Duodenal mucosa (tissue), 2 donors: ENCODE measurements around the gene EPB41L4A.

Experiments
- H3K27ac ChIP-seq: one replicate; pipeline ENCODE4 v1.7.0; 2013; ENCODE audit warnings: low read depth, low read length
- H3K27me3 ChIP-seq, 2 donors: one replicate each; pipeline ENCODE4 v1.7.0; 2013; ENCODE audit warnings: low read length in 2 of 2, control low read depth in 1 of 2; ENCODE audit not compliant: insufficient read depth in 2 of 2, control insufficient read depth in 1 of 2
- H3K36me3 ChIP-seq, 2 donors: one replicate each; pipeline ENCODE4 v1.7.0; 2013; ENCODE audit warnings: low read length in 2 of 2, control low read depth in 1 of 2; ENCODE audit not compliant: insufficient read depth in 2 of 2, control insufficient read depth in 1 of 2
- H3K4me1 ChIP-seq, 2 donors: one replicate each; pipeline ENCODE4 v1.7.0; 2013; ENCODE audit warnings: low read length in 2 of 2, control low read depth in 1 of 2; ENCODE audit not compliant: insufficient read depth in 2 of 2, control insufficient read depth in 1 of 2
- H3K4me3 ChIP-seq, 2 donors: one replicate each; pipeline ENCODE4 v1.7.0; 2013; ENCODE audit warnings: low read length in 2 of 2, low read depth in 1 of 2
- H3K9ac ChIP-seq, 2 donors: one replicate each; pipeline ENCODE4 v1.7.0; 2013; ENCODE audit warnings: low read length in 2 of 2, low read depth in 1 of 2
- H3K9me3 ChIP-seq, 2 donors: one replicate each; pipeline ENCODE4 v1.7.0; 2013; ENCODE audit warnings: low read length in 2 of 2, control low read depth in 1 of 2; ENCODE audit not compliant: control insufficient read depth in 1 of 2

Gene EPB41L4A

DNA sequence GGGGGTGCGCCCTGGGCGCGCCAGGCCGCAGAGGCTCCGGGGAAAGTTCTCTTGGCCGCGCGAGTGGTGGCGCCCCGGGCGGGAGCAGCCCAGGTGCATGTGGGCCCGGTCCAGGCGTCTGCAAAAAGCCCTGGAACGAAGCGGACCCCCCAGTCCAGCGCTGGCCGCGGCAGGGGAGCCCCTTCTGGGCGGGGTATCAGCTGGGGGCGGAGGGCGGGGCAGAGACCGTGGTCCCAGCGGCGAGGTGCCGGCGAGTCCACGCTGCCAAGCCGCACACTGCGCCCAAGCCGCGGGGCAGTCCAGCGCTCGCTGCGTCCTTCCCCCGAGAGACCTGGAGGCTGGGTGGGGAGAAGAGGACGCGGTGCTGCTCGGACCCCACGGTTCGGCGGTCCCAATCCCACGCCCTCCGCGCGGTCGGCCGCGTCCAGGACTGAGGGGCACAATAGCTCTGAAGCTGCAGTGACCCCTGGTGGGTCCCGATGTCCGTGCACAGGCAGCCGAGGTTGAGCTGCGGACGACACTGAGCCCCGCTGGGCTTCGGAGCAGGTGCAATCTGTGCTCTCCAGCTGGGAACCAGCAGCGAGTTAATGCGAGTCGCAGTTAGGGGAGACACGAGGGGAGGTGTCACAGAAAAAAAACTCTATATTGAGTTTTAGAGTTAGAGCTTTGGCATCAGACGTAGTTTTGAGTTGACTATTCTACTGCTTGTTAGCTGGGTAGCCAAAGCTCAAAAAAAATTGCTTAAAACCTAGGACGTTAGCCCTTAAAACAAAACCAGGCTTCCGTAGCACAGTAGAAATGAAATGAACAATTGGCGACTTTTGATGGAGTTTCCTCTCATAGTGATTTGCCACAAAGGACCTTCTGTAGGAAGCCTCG is 1.1 kb upstream of the EPB41L4A start:
- Histone ChIP-seq H3K9ac (peak overlapping the region; percentile 33 to 59), H3K27ac (peak overlapping the region; percentile 10), H3K27me3 (peaks cover 0 to 9% of the 10 kb centered on the region in 2 donors), H3K9me3 (no peaks in the 10 kb centered on the region), H3K4me1 (peaks cover 0 to 10% of the 10 kb centered on the region in 2 donors), H3K4me3 (peak overlapping the region; percentile 81 to 94), H3K36me3 (no peaks in the 10 kb centered on the region)

DNA sequence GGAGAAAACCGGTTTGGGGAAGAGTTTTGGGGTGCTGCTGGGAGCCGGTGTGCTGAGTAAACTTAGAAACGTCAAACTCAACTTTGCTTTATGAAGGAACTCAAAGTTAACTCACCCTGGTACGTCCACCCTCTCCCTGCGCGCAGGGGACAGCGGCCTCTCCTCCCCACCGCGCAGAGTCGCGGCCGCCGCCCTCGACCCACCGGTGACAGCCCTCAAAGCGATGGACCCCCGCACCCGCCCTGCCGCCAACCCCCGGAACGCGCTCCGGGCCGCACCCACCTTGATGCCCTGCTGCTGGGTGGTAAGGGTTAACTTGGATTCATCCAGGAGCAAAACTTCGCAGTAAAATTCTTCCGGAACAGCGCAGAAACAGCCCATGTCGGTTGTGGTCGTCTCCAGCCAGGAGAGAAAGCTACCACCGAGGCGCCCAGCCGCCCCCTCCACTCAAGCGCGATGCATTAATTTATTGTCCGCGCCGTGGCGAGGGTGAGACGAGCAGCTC is 366 bp downstream of the EPB41L4A start:
- Histone ChIP-seq H3K36me3 (no peaks in the 10 kb centered on the region), H3K9ac (peak overlapping the region; percentile 9 to 59), H3K4me1 (peaks cover 0 to 10% of the 10 kb centered on the region in 2 donors), H3K4me3 (peak overlapping the region; percentile 81 to 94), H3K27me3 (peaks cover 0 to 9% of the 10 kb centered on the region in 2 donors), H3K9me3 (no peaks in the 10 kb centered on the region), H3K27ac (peak overlapping the region; percentile 14)

DNA sequence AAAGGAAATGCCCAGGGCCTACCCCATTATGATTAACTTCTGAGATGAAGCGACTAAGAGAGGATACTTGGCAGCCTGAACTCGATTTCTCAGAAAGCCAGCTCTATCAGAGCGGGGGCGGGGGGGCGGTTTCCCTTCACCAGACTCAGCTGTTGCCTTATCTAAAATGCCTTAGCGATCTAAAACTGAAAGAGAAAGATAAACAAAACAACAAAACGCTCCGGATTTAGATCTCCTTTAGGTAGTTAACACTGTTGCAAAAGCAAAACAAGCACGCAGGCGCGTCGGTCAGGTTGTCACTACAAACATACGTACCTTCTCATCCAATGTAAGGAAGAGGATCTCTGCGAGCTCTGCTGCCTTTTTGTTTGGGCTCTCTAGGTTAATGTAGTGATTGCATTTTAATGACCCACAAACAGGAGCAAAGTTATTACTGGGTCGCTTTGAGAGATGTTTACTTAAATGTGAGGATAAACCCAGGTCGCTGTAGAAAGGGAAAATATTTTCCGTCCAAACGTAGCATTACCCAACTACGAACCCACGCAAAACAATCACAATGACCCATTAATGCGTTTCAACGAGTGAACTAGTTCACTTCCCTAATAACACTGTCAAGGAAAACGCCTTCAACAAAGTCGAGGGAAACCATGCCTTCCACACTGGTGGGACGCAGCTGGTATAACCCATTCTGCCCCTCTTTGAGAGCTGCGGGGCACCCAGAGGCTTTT is 982 bp downstream of the EPB41L4A start:
- Histone ChIP-seq H3K27ac (peak overlapping the region; percentile 14), H3K9me3 (no peaks in the 10 kb centered on the region), H3K4me1 (peaks cover 0 to 10% of the 10 kb centered on the region in 2 donors), H3K9ac (peak overlapping the region; percentile 9 to 59), H3K36me3 (no peaks in the 10 kb centered on the region), H3K27me3 (peaks cover 0 to 9% of the 10 kb centered on the region in 2 donors), H3K4me3 (peak overlapping the region; percentile 81 to 94)

DNA sequence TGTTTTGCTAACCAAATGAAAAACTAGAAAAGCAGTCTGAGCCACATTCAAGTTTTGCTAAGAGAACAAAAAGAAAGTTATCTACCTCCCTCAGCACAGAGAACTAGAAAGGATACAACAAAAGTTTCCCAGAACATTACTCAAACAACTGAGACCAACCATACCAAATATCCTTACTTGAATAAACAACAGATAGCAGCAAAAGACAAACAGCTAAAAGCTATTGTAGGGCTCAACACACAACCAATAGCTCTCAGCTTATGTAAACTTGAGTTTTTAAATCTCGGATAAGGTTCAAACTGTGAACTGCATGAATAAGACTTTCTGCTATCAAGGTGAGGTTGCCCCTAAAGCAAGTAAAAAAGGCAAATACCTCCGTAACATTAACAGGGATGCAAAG is 3.5 kb downstream of the EPB41L4A start:
- Histone ChIP-seq H3K4me3 (no peak overlapping the region), H3K27me3 (peaks cover 0 to 9% of the 10 kb centered on the region in 2 donors), H3K9ac (no peak overlapping the region), H3K9me3 (no peaks in the 10 kb centered on the region), H3K27ac (no peak overlapping the region), H3K36me3 (no peaks in the 10 kb centered on the region), H3K4me1 (peaks cover 0 to 10% of the 10 kb centered on the region in 2 donors)

DNA sequence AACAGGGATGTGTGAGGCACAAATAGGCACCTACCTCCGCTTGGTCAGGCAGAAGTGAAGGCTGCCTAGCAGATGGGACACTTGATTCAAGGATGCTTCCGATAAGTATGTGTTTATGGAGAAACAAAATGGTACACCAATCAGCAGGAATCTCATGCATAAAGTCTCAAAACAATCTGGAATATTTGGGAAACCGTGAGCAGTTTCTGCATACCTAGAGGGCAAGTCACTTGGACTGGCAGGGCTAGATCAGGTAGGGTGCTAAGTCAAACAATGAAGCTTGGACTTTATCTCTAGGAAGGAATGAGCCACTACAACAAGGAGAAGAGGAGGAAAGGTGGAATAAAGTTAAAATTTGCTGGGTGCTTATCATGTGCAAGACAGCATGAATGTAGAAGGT is 5.5 kb downstream of the EPB41L4A start:
- H3K4me3 ChIP-seq = no peak overlapping the region
- peaks cover 0 to 10% of the 10 kb centered on the region in 2 donors for H3K4me1 ChIP-seq
- H3K9ac ChIP-seq = no peak overlapping the region
- H3K9me3 ChIP-seq = no peaks in the 10 kb centered on the region
- H3K27ac ChIP-seq = no peak overlapping the region
- H3K27me3 ChIP-seq = peaks cover 0 to 1% of the 10 kb centered on the region in 2 donors
- H3K36me3 ChIP-seq = no peaks in the 10 kb centered on the region

DNA sequence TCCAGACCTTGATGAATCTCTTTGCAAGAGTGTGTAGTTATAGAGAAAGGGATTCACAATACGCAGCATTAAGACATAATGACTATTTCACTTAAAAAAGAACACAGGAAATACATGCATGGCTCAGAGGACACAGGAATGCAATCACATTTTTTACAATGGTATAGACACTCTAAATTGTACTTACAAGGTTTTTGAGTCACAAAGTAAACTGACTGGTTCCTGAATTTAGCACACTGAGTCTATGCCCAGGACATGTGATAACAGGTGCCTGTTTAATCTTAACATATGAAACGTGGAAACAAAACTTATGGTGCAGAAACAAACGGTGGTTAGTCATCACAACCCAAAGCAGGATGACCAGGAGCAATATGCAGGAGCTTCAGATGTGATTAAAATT is 6.7 kb downstream of the EPB41L4A start:
- no peak overlapping the region for H3K27ac ChIP-seq
- peaks cover 0 to 2% of the 10 kb centered on the region in 2 donors for H3K4me1 ChIP-seq
- H3K4me3 ChIP-seq = no peak overlapping the region
- no peak overlapping the region for H3K9ac ChIP-seq
- no peaks in the 10 kb centered on the region for H3K9me3 ChIP-seq
- no peaks in the 10 kb centered on the region for H3K27me3 ChIP-seq
- H3K36me3 ChIP-seq = no peaks in the 10 kb centered on the region

DNA sequence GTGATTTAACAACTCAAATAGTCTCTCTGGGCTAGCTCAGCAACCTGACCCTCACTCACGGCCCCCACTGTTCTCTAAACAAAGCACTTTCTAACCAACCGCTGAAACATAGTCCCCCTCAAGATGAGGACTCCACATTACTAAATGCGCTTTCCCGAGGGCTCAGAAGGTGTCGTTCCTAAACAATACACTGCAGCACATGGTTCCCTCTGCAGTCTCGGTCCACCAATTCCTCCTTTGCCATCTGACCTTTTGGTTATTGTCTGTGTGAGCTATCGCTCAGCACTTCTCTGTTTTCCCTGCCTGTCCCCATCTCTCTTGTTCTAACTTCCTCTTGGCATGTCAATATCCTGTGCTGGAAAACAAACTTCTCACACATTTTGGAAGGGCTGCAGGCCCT is 7.2 kb downstream of the EPB41L4A start:
- H3K9ac ChIP-seq = no peak overlapping the region
- H3K4me3 ChIP-seq = no peak overlapping the region
- H3K4me1 ChIP-seq = no peaks in the 10 kb centered on the region
- no peaks in the 10 kb centered on the region for H3K36me3 ChIP-seq
- H3K9me3 ChIP-seq = no peaks in the 10 kb centered on the region
- H3K27ac ChIP-seq = no peak overlapping the region
- no peaks in the 10 kb centered on the region for H3K27me3 ChIP-seq

DNA sequence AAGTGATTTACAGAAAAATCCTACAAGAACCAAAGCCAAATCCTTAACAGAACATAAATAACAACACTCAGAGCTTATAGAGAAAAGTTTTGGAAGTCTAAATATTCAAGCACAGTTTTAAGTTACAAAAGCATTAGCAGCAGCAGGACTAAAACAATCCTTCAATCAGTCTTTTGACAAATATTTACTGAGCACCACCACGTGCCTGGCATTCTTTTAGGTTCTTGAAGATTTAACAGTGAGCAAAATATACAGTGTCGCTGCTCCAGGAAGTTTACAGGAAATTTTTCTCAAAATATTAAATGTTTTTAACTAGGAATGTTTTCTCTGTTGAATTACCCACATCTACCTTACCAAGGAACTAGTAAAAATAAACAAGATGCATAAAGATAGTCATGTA is 11.4 kb downstream of the EPB41L4A start:
- no peak overlapping the region for H3K27ac ChIP-seq
- H3K36me3 ChIP-seq = no peaks in the 10 kb centered on the region
- peaks cover 0 to 5% of the 10 kb centered on the region in 2 donors for H3K4me1 ChIP-seq
- H3K27me3 ChIP-seq = no peaks in the 10 kb centered on the region
- H3K9me3 ChIP-seq = no peaks in the 10 kb centered on the region
- no peak overlapping the region for H3K4me3 ChIP-seq
- H3K9ac ChIP-seq = no peak overlapping the region

DNA sequence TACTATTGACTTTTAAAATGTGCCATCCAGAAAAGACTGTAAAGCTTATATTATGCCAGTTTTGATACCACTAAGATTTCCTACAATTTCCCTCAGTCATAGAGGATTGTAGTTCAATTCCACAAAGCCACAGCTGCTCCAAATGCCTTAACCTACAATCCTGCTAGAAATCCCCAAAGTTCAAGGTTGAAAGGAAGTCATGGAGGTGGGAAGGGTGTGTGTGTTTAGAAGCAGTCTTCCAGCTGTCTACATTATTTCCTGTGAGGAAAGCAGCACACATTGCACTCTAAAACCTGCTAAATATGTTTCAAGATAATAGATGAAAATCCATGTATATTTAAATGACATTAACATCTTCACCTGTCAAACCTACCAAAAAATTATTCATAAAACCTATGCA is 11.8 kb downstream of the EPB41L4A start:
- Histone ChIP-seq H3K9me3 (no peaks in the 10 kb centered on the region), H3K36me3 (no peaks in the 10 kb centered on the region), H3K27me3 (no peaks in the 10 kb centered on the region), H3K4me3 (no peak overlapping the region), H3K9ac (no peak overlapping the region), H3K27ac (no peak overlapping the region), H3K4me1 (peaks cover 0 to 5% of the 10 kb centered on the region in 2 donors)

DNA sequence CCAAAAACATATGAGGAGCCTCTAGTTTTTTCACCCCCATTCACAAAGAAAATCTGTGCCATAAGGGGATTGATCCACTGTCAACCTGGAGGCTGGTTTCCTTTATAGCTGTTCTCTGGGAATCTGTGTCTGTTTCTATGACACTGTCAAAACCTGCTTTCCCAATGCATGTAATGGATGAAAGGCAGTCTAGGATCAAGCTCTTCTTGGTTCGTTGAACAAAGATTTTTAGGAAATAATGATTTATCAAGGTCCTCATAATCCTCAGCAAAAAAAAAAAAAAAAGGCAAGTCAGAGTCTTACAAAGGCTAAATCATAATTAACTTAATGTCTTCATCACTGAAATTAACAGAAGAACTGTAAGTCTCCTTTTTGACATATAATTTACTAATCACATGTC is 16.0 kb downstream of the EPB41L4A start:
- Histone ChIP-seq H3K9me3 (no peaks in the 10 kb centered on the region), H3K27ac (no peak overlapping the region), H3K27me3 (no peaks in the 10 kb centered on the region), H3K4me1 (peaks cover 0 to 5% of the 10 kb centered on the region in 2 donors), H3K36me3 (no peaks in the 10 kb centered on the region), H3K4me3 (no peak overlapping the region), H3K9ac (no peak overlapping the region)
